B cell (primary cell): ENCODE data around the gene N4BP3.

Experiments
- EZH2 ChIP-seq: IDR thresholded peaks from 2 replicates; pipeline ENCODE4 v1.6.1; 2012; ENCODE audit warnings: borderline replicate concordance, low read depth, mild to moderate bottlenecking, moderate library complexity, low read length; ENCODE audit not compliant: insufficient read depth, poor library complexity, severe bottlenecking
- TF ChIP-seq, protein P1 (sequence below): fragments of 200-600 bp; IDR thresholded peaks from one replicate; pipeline ENCODE4 v1.8.0; 2022; ENCODE audit warnings: antibody characterized with exemption, mild to moderate bottlenecking

DNA sequence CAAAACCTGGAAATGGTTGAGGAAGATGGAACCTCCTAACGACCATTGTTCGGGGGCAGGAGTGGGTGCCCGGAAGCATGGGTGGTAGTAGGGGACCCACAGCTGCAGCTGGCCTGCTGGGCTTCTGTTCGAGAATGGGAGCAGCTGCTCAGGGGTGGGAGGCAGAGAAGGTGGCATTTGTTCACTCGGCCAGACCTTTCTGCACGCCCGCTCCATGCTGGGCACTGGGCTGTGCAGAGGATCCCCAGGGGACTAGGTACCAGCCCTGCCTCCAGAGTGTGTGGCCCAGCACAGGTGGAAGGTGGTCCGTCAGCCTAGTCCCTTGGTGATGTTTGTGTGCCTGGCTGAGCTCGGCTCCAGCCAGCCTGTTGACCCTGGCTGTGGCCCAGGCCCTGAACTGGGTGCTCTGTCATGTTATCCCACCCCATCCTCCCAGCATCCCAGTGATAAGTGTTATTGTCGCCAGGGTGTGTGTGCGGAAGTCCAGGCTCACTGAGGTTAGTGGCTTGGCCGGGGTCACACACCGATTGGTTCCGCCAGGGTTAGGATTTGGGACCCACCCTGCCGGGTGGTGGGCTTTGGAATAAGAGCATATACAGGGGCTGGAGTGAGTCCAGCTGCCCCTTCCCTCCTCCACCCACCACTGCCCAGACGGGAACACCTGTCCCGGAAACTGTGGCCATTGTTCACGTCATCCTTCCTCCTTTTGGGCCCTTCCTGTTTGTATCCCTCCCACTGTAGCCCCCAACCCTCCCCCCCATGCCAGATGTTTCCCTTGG lies 4.8 kb downstream of the N4BP3 start:
- TF ChIP-seq, protein P1, sequence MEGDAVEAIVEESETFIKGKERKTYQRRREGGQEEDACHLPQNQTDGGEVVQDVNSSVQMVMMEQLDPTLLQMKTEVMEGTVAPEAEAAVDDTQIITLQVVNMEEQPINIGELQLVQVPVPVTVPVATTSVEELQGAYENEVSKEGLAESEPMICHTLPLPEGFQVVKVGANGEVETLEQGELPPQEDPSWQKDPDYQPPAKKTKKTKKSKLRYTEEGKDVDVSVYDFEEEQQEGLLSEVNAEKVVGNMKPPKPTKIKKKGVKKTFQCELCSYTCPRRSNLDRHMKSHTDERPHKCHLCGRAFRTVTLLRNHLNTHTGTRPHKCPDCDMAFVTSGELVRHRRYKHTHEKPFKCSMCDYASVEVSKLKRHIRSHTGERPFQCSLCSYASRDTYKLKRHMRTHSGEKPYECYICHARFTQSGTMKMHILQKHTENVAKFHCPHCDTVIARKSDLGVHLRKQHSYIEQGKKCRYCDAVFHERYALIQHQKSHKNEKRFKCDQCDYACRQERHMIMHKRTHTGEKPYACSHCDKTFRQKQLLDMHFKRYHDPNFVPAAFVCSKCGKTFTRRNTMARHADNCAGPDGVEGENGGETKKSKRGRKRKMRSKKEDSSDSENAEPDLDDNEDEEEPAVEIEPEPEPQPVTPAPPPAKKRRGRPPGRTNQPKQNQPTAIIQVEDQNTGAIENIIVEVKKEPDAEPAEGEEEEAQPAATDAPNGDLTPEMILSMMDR, result no peak
- TF ChIP-seq EZH2, result no peak
